ENCODE measurements around the gene F7. TPM values are rescaled to one million over a fixed set of nuclear protein-coding genes. Genes with fewer than 3 reads are reported as not detected.
"Not testable (repeated sequence)": the region's sequence is repeated elsewhere in the genome, so short reads cannot be mapped to it uniquely, and the experiment has no call there.

The F7 gene
- under 1 TPM; 0.14 to 0.36 TPM for total RNA-seq
- polyA plus RNA-seq, result under 1 TPM in 1 of 3 donors, not detected in 2; 0.16 TPM
- total RNA-seq, result 0 to 1.3 (median 0.54) reads per million in 6 experiments

- DNase-seq (no peak), ATAC-seq (no peak)
- Mint-ChIP-seq H3K36me3 (no peaks in the 10 kb centered on the region), H3K27ac (peak within 1 kb of the TSS in 1 of 10 donors; percentile 34), H3K4me3 (peak within 1 kb of the TSS in 1 of 10 donors; percentile 24), H3K4me1 (peaks cover 0 to 3% (median 3%) of the 10 kb centered on the region in 4 donors), H3K9me3 (no peaks in the 10 kb centered on the region), H3K27me3 (peaks cover 0 to 5% (median 0%) of the 10 kb centered on the region in 5 donors)
- POLR2A ChIA-PET, result no interaction called here
These were observed at the start of gene F7 for GRCh38 chr13:113105032-113105920. Gene F7, plus strand, starts transcription at chr13:113105791. Its CDS starts 51 bp downstream, at chr13:113105842.

- no peaks in the 10 kb centered on the region for H3K27me3 Mint-ChIP-seq
- no peaks in the 10 kb centered on the region for H3K9me3 Mint-ChIP-seq
- POLR2A ChIA-PET, result no interaction called here
- H3K27ac Mint-ChIP-seq, result no peak overlapping the region
- DNase-seq (peak in 1 of 10 donors; percentile 34), ATAC-seq (no peak)
- peaks cover 0 to 14% (median 0%) of the 10 kb centered on the region in 3 donors for H3K36me3 Mint-ChIP-seq
- H3K4me1 Mint-ChIP-seq, result peaks cover 0 to 3% (median 0%) of the 10 kb centered on the region in 4 donors
- no peak overlapping the region for H3K4me3 Mint-ChIP-seq
These were observed 48.5 kb upstream of the F7 start for GRCh38 chr13:113057084-113057483.

GRCh38 chr13:113057559-113057958 is 48.0 kb upstream of the F7 start:
- ATAC-seq, H3K27ac Mint-ChIP-seq, H3K4me1 Mint-ChIP-seq, H3K4me3 Mint-ChIP-seq, H3K27me3 Mint-ChIP-seq, DNase-seq, POLR2A ChIA-PET, H3K9me3 Mint-ChIP-seq: not testable (repeated sequence)
- peaks cover 0 to 14% (median 0%) of the 10 kb centered on the region in 3 donors for H3K36me3 Mint-ChIP-seq

- DNase-seq (peak in 1 of 10 donors; percentile 37), ATAC-seq (no peak)
- Mint-ChIP-seq H3K4me3 (no peak overlapping the region), H3K36me3 (peaks cover 0 to 10% (median 0%) of the 10 kb centered on the region in 3 donors), H3K9me3 (no peaks in the 10 kb centered on the region), H3K27me3 (no peaks in the 10 kb centered on the region), H3K27ac (no peak overlapping the region), H3K4me1 (no peaks in the 10 kb centered on the region)
- POLR2A ChIA-PET, result no interaction called here
These were observed 47.2 kb upstream of the F7 start for GRCh38 chr13:113058129-113058987.

GRCh38 chr13:113058988-113059850 is 46.4 kb upstream of the F7 start:
- no peak for ATAC-seq
- Mint-ChIP-seq H3K27ac (no peak overlapping the region), H3K27me3 (no peaks in the 10 kb centered on the region), H3K36me3 (peaks cover 0 to 12% (median 1%) of the 10 kb centered on the region in 3 donors), H3K9me3 (no peaks in the 10 kb centered on the region), H3K4me3 (no peak overlapping the region), H3K4me1 (no peaks in the 10 kb centered on the region)
- DNase-seq, result peak in 1 of 10 donors; percentile 16
- POLR2A ChIA-PET, result no interaction called here

DNA sequence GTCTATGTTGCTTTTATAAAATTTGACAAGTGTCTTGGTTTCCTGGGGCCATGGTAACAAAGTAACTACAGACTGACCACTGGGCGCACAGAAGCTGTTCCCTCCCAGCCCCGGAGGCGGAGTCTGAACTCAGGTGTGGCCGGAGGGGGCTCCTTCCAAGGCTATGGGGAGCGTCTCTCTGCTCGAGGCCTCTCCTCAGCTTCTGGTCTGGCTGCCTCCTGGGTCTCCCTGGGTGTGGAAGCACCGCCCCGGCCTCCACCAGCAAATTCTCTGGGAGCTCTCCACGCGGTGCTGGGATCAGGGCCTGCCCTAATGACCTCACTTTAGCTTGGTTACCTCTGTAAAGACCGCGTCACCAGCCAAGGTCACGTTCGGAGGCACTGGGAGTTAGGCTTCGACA is 45.7 kb upstream of the F7 start:
- ATAC-seq (no peak), DNase-seq (peak in 1 of 10 donors; percentile 48)
- POLR2A ChIA-PET, result no interaction called here
- peaks cover 0 to 18% (median 4%) of the 10 kb centered on the region in 3 donors for H3K36me3 Mint-ChIP-seq
- no peak overlapping the region for H3K27ac Mint-ChIP-seq
- H3K9me3 Mint-ChIP-seq, result no peaks in the 10 kb centered on the region
- H3K27me3 Mint-ChIP-seq, result no peaks in the 10 kb centered on the region
- no peak overlapping the region for H3K4me3 Mint-ChIP-seq
- no peaks in the 10 kb centered on the region for H3K4me1 Mint-ChIP-seq

GRCh38 chr13:113060557-113061270 is 44.9 kb upstream of the F7 start:
- Mint-ChIP-seq H3K4me1 (no peaks in the 10 kb centered on the region), H3K36me3 (peaks cover 0 to 19% (median 4%) of the 10 kb centered on the region in 3 donors), H3K27ac (no peak overlapping the region), H3K4me3 (no peak overlapping the region), H3K27me3 (no peaks in the 10 kb centered on the region), H3K9me3 (no peaks in the 10 kb centered on the region)
- DNase-seq (peak in 1 of 10 donors; percentile 19), ATAC-seq (no peak)
- POLR2A ChIA-PET, result no interaction called here

DNA sequence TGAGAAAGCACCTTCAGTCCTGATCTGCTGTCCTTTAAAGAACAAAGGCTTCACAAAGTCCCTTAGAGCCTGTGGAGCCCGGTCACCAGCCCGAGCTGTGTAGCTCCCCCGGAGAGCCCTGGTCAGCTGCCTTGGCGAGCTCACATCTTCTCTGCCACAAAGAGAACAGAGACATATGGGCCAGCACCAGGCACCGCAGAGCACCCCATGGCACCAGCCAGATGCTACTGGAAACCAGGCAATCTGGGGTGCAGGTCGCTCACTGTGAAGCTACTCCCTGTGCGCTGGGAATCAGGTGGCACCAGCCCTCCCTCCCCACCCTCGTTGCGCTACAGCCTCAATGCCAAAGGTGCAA is 44.3 kb upstream of the F7 start:
- DNase-seq, result peak in 1 of 10 donors; percentile 28

GRCh38 chr13:113061796-113062425 is 43.7 kb upstream of the F7 start:
- POLR2A ChIA-PET, result no interaction called here
- Mint-ChIP-seq H3K4me3 (no peak overlapping the region), H3K27me3 (no peaks in the 10 kb centered on the region), H3K9me3 (no peaks in the 10 kb centered on the region), H3K4me1 (no peaks in the 10 kb centered on the region), H3K27ac (no peak overlapping the region), H3K36me3 (peaks cover 0 to 19% (median 4%) of the 10 kb centered on the region in 3 donors)
- ATAC-seq, result no peak
- DNase-seq, result peak in 1 of 10 donors; percentile 28

More for the DNA sequence above, 44.3 kb upstream of the F7 start:
- Mint-ChIP-seq H3K9me3 (no peaks in the 10 kb centered on the region), H3K4me1 (no peaks in the 10 kb centered on the region), H3K27me3 (no peaks in the 10 kb centered on the region), H3K36me3 (peaks cover 0 to 19% (median 4%) of the 10 kb centered on the region in 3 donors), H3K27ac (no peak overlapping the region), H3K4me3 (no peak overlapping the region)
- POLR2A ChIA-PET, result no interaction called here
- ATAC-seq, result no peak

- Mint-ChIP-seq H3K36me3 (peaks cover 0 to 19% (median 4%) of the 10 kb centered on the region in 3 donors), H3K27ac (peak overlapping the region in 1 of 10 donors; percentile 9), H3K4me3 (no peak overlapping the region), H3K9me3 (no peaks in the 10 kb centered on the region), H3K27me3 (no peaks in the 10 kb centered on the region), H3K4me1 (no peaks in the 10 kb centered on the region)
- DNase-seq (no peak), ATAC-seq (no peak)
- POLR2A ChIA-PET, result no interaction called here
These were observed 42.9 kb upstream of the F7 start for GRCh38 chr13:113062691-113063090.

- Mint-ChIP-seq H3K4me1 (no peaks in the 10 kb centered on the region), H3K27ac (no peak overlapping the region), H3K36me3 (peaks cover 0 to 19% (median 4%) of the 10 kb centered on the region in 3 donors), H3K27me3 (no peaks in the 10 kb centered on the region), H3K9me3 (no peaks in the 10 kb centered on the region), H3K4me3 (no peak overlapping the region)
- peak in 1 of 10 donors; percentile 41 for DNase-seq
- ATAC-seq, result no peak
- POLR2A ChIA-PET, result no interaction called here
These were observed 42.5 kb upstream of the F7 start for GRCh38 chr13:113063091-113063491.

Measured in naive thymus-derived CD8-positive, alpha-beta T cell (primary cell).